Measurements from ENCODE around the gene TNFRSF19. TPM values are rescaled to one million over a fixed set of nuclear protein-coding genes. Genes with fewer than 3 reads are reported as not detected.
A peak's percentile ranks its signal among the peaks of the same experiment; 100 is the strongest.

TNFRSF19 gene
- total RNA-seq, 4 donors from 2014 or later, result 2.0 to 74.2 (median 4.2) TPM

- H3K4me3 ChIP-seq, result no peak overlapping the region
- H3K27ac ChIP-seq, result no peak overlapping the region
- intact Hi-C loops (cut with DNase I; ENCODE audit: low total_unique reads), result no loop called here
- no peaks in the 10 kb centered on the region for H3K4me1 ChIP-seq
- H3K27me3 ChIP-seq, result no peaks in the 10 kb centered on the region
- no peaks in the 10 kb centered on the region for H3K9me3 ChIP-seq
- DNase-seq, result no peak
- TF ChIP-seq POLR2A (IDR thresholded peaks at IDR 0.05), result no peak
- no peak for TF ChIP-seq CTCF (IDR thresholded peaks at IDR 0.05)
- no peaks in the 10 kb centered on the region for H3K36me3 ChIP-seq
These were observed 66.1 kb downstream of the TNFRSF19 start for GRCh38 chr13:23636360-23636759.

- Histone ChIP-seq H3K36me3 (no peaks in the 10 kb centered on the region), H3K27me3 (no peaks in the 10 kb centered on the region), H3K4me3 (no peak overlapping the region), H3K9me3 (no peaks in the 10 kb centered on the region), H3K4me1 (no peaks in the 10 kb centered on the region), H3K27ac (peak overlapping the region; percentile 7 to 49)
- TF ChIP-seq POLR2A (IDR thresholded peaks at IDR 0.05) (no peak), CTCF (IDR thresholded peaks at IDR 0.05) (no peak)
- intact Hi-C loops (cut with DNase I; ENCODE audit: low total_unique reads), result no loop called here
- DNase-seq, result no peak
These were observed 67.6 kb downstream of the TNFRSF19 start for GRCh38 chr13:23637829-23638228.

- no peaks in the 10 kb centered on the region for H3K27me3 ChIP-seq
- no peaks in the 10 kb centered on the region for H3K4me1 ChIP-seq
- no peaks in the 10 kb centered on the region for H3K36me3 ChIP-seq
- TF ChIP-seq POLR2A (IDR thresholded peaks at IDR 0.05) (no peak), CTCF (IDR thresholded peaks at IDR 0.05) (no peak)
- intact Hi-C loops (cut with DNase I; ENCODE audit: low total_unique reads), result no loop called here
- H3K9me3 ChIP-seq, result no peaks in the 10 kb centered on the region
- no peak for DNase-seq
- H3K27ac ChIP-seq, result peak overlapping the region in 1 of 2 donors; percentile 6
- no peak overlapping the region for H3K4me3 ChIP-seq
These were observed 69.5 kb downstream of the TNFRSF19 start for GRCh38 chr13:23639674-23640073.

- no peak for DNase-seq
- H3K27me3 ChIP-seq, result no peaks in the 10 kb centered on the region
- no peak for TF ChIP-seq CTCF (IDR thresholded peaks at IDR 0.05)
- no peak for TF ChIP-seq POLR2A (IDR thresholded peaks at IDR 0.05)
- H3K4me1 ChIP-seq, result no peaks in the 10 kb centered on the region
- no peaks in the 10 kb centered on the region for H3K9me3 ChIP-seq
- intact Hi-C loops (cut with DNase I; ENCODE audit: low total_unique reads), result no loop called here
- H3K4me3 ChIP-seq, result no peak overlapping the region
- H3K36me3 ChIP-seq, result no peaks in the 10 kb centered on the region
- H3K27ac ChIP-seq, result no peak overlapping the region
These were observed 71.9 kb downstream of the TNFRSF19 start for GRCh38 chr13:23642110-23642509.

- H3K36me3 ChIP-seq, result no peaks in the 10 kb centered on the region
- intact Hi-C loops (cut with DNase I; ENCODE audit: low total_unique reads), result no loop called here
- no peaks in the 10 kb centered on the region for H3K9me3 ChIP-seq
- no peak overlapping the region for H3K4me3 ChIP-seq
- no peaks in the 10 kb centered on the region for H3K27me3 ChIP-seq
- no peak for DNase-seq
- TF ChIP-seq POLR2A (IDR thresholded peaks at IDR 0.05) (no peak), CTCF (IDR thresholded peaks at IDR 0.05) (no peak)
- no peaks in the 10 kb centered on the region for H3K4me1 ChIP-seq
- peak overlapping the region in 1 of 2 donors; percentile 15 for H3K27ac ChIP-seq
These were observed 73.3 kb downstream of the TNFRSF19 start for GRCh38 chr13:23643338-23644125.

Measured in uterus (tissue), 4 donors.